ENCODE data around the gene POU1F1.

GRCh38 chr3:87268646-87269211, 7.7 kb downstream of the POU1F1 start:
- TF ChIP-seq CTCF (IDR thresholded peaks at IDR 0.05): no peak
- no peak for TF ChIP-seq POLR2A (IDR thresholded peaks at IDR 0.05)

All from suprapubic skin (tissue), 3 donors.